DND-41 (cell line): Measurements from ENCODE around the gene ACSM3.

Source experiments
- ATAC-seq: fragments of 200-7000 bp; cut with Tn5 transposase; 3 replicates; pipeline ENCODE4 v1.9.1; 2021; ENCODE audit warnings: low read depth; ENCODE audit not compliant: insufficient read depth
- DNase-seq: peaks from one replicate; pipeline ENCODE4 v3.0.0-alpha.2; 2020
- H2AFZ ChIP-seq: 2 replicates; pipeline ENCODE4 v1.6.0; 2012; ENCODE audit warnings: low read depth, low read length
- H3K27ac ChIP-seq: 2 replicates; pipeline ENCODE4 v1.5.1; 2012; ENCODE audit warnings: low read length, inconsistent platforms
- H3K27me3 ChIP-seq: fragments of 200-600 bp; sonication (generic); 2 replicates; pipeline ENCODE4 v1.6.0; 2012; ENCODE audit warnings: low read length, mild to moderate bottlenecking, inconsistent platforms; ENCODE audit not compliant: insufficient read depth, poor library complexity
- H3K36me3 ChIP-seq: 2 replicates; pipeline ENCODE4 v1.5.1; 2012; ENCODE audit warnings: low read length, inconsistent platforms; ENCODE audit not compliant: insufficient read depth
- H3K4me1 ChIP-seq: 2 replicates; pipeline ENCODE4 v1.5.1; 2012; ENCODE audit warnings: mild to moderate bottlenecking, low read length; ENCODE audit not compliant: insufficient read depth
- H3K4me2 ChIP-seq: 2 replicates; pipeline ENCODE4 v1.6.0; 2012; ENCODE audit warnings: mild to moderate bottlenecking, moderate library complexity, low read length, inconsistent platforms; ENCODE audit not compliant: insufficient read depth
- H3K4me3 ChIP-seq, 2 experiments: fragments of 200-600 bp in 1 of 2; shearing (Covaris generic) in 1 of 2; 2 replicates each; pipeline ENCODE4 v1.5.1; 2012 to 2016; ENCODE audit warnings: inconsistent platforms in 2 of 2, low read length in 2 of 2, mild to moderate bottlenecking in 2 of 2, low read depth in 1 of 2, moderate library complexity in 1 of 2
- H3K79me2 ChIP-seq: 2 replicates; pipeline ENCODE4 v1.6.0; 2012; ENCODE audit warnings: low read length, inconsistent platforms; ENCODE audit not compliant: insufficient read depth
- H3K9ac ChIP-seq: 2 replicates; pipeline ENCODE4 v1.6.0; 2012; ENCODE audit warnings: low read depth, mild to moderate bottlenecking, inconsistent platforms, low read length, moderate library complexity
- H3K9me3 ChIP-seq: 2 replicates; pipeline ENCODE4 v1.5.1; 2012; ENCODE audit warnings: low read length, moderate library complexity, mild to moderate bottlenecking, inconsistent platforms; ENCODE audit not compliant: insufficient read depth, severe bottlenecking
- H4K20me1 ChIP-seq: 2 replicates; pipeline ENCODE4 v1.6.0; 2012; ENCODE audit warnings: low read length; ENCODE audit not compliant: insufficient read depth
- CTCF ChIP-seq: IDR thresholded peaks from 2 replicates; pipeline ENCODE4 v1.5.1; 2012; ENCODE audit warnings: borderline replicate concordance, low read length, moderate library complexity, mild to moderate bottlenecking; ENCODE audit not compliant: poor library complexity, severe bottlenecking; ENCODE audit errors: extremely low read depth
- EZH2 ChIP-seq: IDR thresholded peaks from 3 replicates; pipeline ENCODE4 v1.6.1; 2012; ENCODE audit warnings: borderline replicate concordance, low read depth, mild to moderate bottlenecking, moderate library complexity, low read length, inconsistent platforms; ENCODE audit not compliant: severe bottlenecking

The ACSM3 gene

DNA sequence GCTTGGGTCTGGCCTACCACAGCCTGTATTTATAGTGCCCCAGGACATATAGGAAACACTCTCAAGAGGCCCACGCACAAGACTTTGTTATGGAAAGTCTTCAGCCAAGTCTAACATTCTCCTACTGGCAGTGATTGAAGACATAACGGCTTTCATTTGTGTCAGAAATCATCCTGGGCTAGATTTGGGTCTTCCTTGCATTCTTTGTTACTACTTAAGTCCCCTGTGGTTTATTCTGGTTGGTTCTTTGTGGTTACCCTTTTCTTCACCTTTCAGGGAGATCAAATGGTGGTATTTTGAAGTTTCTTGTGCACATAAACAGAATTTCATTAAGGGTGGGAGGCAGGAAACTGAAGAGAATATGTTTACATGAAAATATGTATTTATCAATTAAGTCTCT lies 80.2 kb downstream of the ACSM3 start:
- Histone ChIP-seq H3K79me2 (no peaks in the 10 kb centered on the region), H3K27me3 (no peaks in the 10 kb centered on the region), H3K9ac (no peak overlapping the region), H3K9me3 (no peaks in the 10 kb centered on the region), H3K27ac (no peak overlapping the region), H3K4me1 (peaks cover 6% of the 10 kb centered on the region), H3K4me2 (no peak overlapping the region), H3K4me3 (no peak overlapping the region), H2AFZ (no peak overlapping the region), H3K36me3 (peaks cover 40% of the 10 kb centered on the region), H4K20me1 (no peaks in the 10 kb centered on the region)
- ATAC-seq (peak; percentile 77), DNase-seq (no peak)
- TF ChIP-seq CTCF (no peak), EZH2 (no peak)

DNA sequence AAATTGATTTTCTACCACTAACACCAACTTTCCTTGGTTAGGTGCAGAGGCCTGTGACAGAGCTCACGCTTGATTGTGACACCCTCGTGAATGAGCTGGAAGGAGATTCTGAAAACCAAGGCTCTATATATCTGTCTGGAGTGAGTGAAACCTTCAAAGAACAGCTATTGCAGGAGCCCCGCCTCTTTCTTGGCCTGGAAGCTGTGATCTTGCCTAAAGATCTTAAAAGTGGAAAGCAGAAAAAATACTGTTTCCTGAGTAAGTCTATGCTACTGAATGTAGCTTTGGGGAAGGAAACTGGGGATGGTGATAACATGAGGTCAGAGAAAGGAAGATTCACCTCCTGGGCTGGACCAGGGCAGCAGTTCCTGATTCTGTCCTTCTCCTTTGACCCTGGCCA lies 80.8 kb downstream of the ACSM3 start:
- TF ChIP-seq CTCF (no peak), EZH2 (no peak)
- Histone ChIP-seq H2AFZ (no peak overlapping the region), H3K4me1 (peaks cover 6% of the 10 kb centered on the region), H3K9ac (no peak overlapping the region), H3K27ac (no peak overlapping the region), H3K9me3 (no peaks in the 10 kb centered on the region), H3K4me2 (no peak overlapping the region), H4K20me1 (no peaks in the 10 kb centered on the region), H3K79me2 (no peaks in the 10 kb centered on the region), H3K36me3 (peaks cover 40% of the 10 kb centered on the region), H3K27me3 (no peaks in the 10 kb centered on the region), H3K4me3 (no peak overlapping the region)
- ATAC-seq (peak; percentile 84), DNase-seq (peak; percentile 58)

GRCh38 chr16:20846030-20846429 lies 82.2 kb downstream of the ACSM3 start:
- H3K36me3 ChIP-seq = peaks cover 34% of the 10 kb centered on the region
- H3K4me1 ChIP-seq = peaks cover 6% of the 10 kb centered on the region
- TF ChIP-seq CTCF (no peak), EZH2 (no peak)
- H4K20me1 ChIP-seq = no peaks in the 10 kb centered on the region
- DNase-seq = no peak
- H3K4me2 ChIP-seq = no peak overlapping the region
- no peak overlapping the region for H3K27ac ChIP-seq
- no peak overlapping the region for H3K9ac ChIP-seq
- ATAC-seq = no peak
- H2AFZ ChIP-seq = no peak overlapping the region
- H3K4me3 ChIP-seq = no peak overlapping the region
- H3K79me2 ChIP-seq = no peaks in the 10 kb centered on the region
- no peaks in the 10 kb centered on the region for H3K9me3 ChIP-seq
- H3K27me3 ChIP-seq = no peaks in the 10 kb centered on the region

- Histone ChIP-seq H3K4me1 (peaks cover 6% of the 10 kb centered on the region), H3K27me3 (no peaks in the 10 kb centered on the region), H3K9ac (no peak overlapping the region), H3K4me2 (no peak overlapping the region), H3K9me3 (no peaks in the 10 kb centered on the region), H4K20me1 (no peaks in the 10 kb centered on the region), H3K4me3 (no peak overlapping the region), H2AFZ (no peak overlapping the region), H3K27ac (no peak overlapping the region), H3K36me3 (peaks cover 34% of the 10 kb centered on the region), H3K79me2 (no peaks in the 10 kb centered on the region)
- DNase-seq = no peak
- TF ChIP-seq EZH2 (no peak), CTCF (no peak)
- ATAC-seq = no peak
These were observed 82.7 kb downstream of the ACSM3 start for GRCh38 chr16:20846551-20846950.
